ENCODE data around the gene PDX1.

DNA sequence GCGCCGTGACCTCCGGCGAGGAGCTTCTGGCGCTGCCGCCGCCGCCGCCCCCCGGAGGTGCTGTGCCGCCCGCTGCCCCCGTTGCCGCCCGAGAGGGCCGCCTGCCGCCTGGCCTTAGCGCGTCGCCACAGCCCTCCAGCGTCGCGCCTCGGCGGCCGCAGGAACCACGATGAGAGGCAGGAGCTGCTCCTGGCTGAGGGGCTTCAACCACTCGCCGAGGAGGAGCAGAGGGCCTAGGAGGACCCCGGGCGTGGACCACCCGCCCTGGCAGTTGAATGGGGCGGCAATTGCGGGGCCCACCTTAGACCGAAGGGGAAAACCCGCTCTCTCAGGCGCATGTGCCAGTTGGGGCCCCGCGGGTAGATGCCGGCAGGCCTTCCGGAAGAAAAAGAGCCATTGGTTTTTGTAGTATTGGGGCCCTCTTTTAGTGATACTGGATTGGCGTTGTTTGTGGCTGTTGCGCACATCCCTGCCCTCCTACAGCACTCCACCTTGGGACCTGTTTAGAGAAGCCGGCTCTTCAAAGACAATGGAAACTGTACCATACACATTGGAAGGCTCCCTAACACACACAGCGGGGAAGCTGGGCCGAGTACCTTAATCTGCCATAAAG, 4.8 kb downstream of the PDX1 start:
- TF ChIP-seq, protein P1, sequence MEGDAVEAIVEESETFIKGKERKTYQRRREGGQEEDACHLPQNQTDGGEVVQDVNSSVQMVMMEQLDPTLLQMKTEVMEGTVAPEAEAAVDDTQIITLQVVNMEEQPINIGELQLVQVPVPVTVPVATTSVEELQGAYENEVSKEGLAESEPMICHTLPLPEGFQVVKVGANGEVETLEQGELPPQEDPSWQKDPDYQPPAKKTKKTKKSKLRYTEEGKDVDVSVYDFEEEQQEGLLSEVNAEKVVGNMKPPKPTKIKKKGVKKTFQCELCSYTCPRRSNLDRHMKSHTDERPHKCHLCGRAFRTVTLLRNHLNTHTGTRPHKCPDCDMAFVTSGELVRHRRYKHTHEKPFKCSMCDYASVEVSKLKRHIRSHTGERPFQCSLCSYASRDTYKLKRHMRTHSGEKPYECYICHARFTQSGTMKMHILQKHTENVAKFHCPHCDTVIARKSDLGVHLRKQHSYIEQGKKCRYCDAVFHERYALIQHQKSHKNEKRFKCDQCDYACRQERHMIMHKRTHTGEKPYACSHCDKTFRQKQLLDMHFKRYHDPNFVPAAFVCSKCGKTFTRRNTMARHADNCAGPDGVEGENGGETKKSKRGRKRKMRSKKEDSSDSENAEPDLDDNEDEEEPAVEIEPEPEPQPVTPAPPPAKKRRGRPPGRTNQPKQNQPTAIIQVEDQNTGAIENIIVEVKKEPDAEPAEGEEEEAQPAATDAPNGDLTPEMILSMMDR (IDR thresholded peaks at IDR 0.05; ENCODE audit: insufficient read depth, low read length, poor library complexity, severe bottlenecking), result no peak
- no peak for TF ChIP-seq EZH2phosphoT487 (conservative IDR thresholded peaks at IDR 0.05; ENCODE audit: low read length)

All from SU-DHL-6 (cell line).